Urothelium cell line (cell line): ENCODE measurements around the gene KDM6B.
"Not testable (repeated sequence)": the region's sequence is repeated elsewhere in the genome, so short reads cannot be mapped to it uniquely, and the experiment has no call there.

ENCODE experiments used
- DNase-seq: peaks from one replicate; pipeline ENCODE4 v3.0.0; 2011; ENCODE audit warnings: low spot score, mixed read lengths
- FAIRE-seq: peaks from 2 replicates; lab custom pipeline; 2011; peaks lifted over from hg19 to GRCh38; lab: Jason Lieb, UNC

Gene KDM6B, protein sequence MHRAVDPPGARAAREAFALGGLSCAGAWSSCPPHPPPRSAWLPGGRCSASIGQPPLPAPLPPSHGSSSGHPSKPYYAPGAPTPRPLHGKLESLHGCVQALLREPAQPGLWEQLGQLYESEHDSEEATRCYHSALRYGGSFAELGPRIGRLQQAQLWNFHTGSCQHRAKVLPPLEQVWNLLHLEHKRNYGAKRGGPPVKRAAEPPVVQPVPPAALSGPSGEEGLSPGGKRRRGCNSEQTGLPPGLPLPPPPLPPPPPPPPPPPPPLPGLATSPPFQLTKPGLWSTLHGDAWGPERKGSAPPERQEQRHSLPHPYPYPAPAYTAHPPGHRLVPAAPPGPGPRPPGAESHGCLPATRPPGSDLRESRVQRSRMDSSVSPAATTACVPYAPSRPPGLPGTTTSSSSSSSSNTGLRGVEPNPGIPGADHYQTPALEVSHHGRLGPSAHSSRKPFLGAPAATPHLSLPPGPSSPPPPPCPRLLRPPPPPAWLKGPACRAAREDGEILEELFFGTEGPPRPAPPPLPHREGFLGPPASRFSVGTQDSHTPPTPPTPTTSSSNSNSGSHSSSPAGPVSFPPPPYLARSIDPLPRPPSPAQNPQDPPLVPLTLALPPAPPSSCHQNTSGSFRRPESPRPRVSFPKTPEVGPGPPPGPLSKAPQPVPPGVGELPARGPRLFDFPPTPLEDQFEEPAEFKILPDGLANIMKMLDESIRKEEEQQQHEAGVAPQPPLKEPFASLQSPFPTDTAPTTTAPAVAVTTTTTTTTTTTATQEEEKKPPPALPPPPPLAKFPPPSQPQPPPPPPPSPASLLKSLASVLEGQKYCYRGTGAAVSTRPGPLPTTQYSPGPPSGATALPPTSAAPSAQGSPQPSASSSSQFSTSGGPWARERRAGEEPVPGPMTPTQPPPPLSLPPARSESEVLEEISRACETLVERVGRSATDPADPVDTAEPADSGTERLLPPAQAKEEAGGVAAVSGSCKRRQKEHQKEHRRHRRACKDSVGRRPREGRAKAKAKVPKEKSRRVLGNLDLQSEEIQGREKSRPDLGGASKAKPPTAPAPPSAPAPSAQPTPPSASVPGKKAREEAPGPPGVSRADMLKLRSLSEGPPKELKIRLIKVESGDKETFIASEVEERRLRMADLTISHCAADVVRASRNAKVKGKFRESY (N-terminal part only)

DNA sequence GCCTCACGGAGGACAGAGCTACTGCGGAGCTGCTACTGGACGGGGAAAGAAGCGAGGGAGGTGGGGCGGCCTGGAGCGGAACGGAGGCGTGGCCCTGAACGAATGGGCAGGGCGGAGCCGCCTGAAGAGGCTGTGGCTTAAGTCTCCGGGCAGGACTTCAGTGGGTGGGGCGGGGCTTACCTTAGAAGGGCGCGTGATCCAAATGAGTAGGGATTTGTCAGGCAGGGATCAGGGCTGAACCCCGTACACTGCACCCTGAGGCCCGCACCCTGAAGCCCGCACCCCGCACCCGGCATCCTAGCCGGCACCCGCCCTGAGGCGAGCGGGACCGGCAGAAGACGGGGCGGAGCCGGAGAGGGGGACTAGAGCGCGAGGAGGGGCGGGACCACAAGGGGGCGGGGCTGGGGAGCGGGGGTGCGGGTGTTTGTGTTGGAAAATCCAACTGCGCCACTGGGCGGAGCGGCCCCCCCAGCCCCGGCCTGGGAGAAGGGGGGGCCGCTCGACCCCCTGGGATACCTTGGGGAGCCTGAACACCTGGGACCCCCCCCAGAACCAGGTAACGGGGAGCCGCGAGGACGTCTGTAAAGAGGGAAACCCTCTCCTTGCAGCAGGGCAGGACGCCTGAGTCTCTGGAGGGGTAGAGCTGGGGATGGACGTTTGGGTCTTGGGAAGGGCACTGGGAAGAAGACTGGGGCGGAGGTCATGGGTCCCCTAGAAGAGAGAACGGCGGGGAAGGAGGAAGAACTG is at the start of gene KDM6B:
TSS of gene KDM6B (plus strand) at position 423 of the 747 bp plus-strand sequence. CDS start 11,338 bp downstream, outside the sequence.
- FAIRE-seq, result no peak
- peak; percentile 86 for DNase-seq

DNA sequence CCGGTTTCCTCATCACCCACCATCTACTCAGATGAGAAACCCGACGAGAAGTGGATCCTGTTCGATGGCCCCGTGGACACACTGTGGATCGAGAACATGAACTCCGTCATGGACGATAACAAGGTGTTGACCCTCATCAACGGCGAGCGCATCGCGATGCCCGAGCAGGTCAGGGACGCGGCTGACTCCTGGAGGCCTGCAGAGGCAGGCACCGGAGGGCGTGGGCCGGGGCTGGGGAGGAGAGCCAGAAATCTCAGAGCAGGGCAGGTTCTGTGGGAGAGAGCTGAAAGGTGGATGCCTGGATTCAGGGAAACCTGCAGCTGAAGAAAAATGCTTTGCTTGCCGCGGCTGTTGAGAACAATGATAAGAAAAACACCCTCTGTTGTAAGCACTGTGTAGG is 47.2 kb upstream of the KDM6B start:
- no peak for DNase-seq
- no peak for FAIRE-seq

DNA sequence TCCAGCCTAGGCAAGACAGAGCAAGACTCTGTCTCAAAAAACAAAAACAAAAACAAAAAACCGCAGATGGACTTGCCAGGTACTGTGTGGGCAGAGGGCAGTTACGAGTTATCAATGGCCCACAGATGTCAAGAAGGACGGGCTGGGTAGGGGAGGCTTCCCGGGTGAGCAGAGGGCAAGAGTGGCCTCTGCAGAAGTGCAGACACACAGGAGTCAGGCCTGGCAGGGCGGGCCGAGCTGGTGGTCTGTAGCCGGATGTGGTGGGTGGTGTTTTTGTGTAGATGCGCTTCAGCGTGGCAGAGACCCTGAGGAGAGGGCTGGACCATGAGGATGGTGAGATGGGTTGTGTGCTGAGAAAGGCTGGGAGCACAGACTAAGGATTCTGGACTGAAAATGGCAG is 44.9 kb upstream of the KDM6B start:
- FAIRE-seq, result no peak
- DNase-seq, result no peak

DNA sequence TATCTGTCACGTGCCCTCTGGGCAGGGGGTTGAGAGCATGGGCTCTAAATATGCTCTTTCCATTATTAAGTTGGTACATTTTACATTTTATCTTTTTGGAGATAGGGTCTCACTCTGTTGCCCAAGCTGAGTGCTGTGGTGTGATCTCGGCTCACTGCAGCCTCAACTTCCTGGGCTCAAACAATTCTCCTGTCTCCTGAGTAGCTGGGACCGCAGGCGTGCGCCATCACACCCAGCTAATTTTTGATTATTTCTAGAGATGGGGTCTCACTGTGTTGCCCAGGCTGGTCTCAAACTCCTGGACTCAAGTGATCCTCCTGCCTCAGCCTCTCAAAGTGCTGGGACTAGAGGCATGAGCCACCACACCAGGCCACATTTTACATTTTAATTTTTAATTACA is 43.9 kb upstream of the KDM6B start:
- DNase-seq (no peak), FAIRE-seq (no peak)

DNA sequence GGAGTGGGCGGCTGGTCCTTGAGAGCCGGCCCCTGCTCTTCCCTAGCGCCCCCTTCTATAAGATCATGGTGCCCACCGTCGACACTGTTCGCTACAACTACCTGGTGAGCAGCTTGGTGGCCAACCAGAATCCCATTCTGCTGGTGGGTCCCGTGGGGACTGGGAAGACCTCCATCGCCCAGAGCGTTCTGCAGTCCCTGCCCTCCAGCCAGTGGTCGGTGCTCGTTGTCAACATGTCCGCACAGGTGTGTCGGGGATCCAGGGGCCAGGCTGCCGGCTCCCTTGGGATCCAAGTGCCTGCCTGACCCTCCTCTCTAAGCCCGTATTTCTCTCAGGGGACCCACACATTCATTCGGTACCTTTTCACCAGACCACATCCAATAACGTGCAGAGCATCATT is 41.4 kb upstream of the KDM6B start:
- no peak for FAIRE-seq
- no peak for DNase-seq

DNA sequence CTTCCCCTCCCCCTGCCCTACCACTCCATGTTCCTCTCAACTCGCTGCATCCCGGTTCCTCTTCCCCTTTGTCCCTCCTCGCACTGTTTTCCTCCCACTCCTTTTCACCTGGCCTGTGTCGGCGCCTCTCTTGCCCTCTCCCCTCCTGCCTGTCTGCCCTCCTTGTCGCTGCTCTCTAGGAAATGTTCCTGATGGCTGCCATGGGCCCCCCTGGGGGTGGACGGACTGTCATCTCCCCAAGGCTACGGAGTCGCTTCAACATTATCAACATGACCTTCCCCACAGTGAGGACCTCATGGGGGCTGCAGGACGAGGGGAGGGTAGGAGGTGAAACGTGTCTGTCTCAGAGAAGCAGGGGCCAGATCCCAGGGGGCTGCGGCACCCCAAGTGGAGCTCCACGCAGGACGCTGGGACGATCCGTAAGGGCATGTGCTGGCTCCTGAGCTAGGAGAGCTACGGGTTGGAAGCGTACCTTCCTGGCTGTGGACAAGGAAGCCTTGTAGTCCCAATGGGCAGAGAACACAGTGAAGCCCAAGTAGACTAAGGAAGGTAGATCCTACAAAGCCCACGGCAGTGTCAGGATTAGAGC is 39.8 kb upstream of the KDM6B start:
- DNase-seq (no peak), FAIRE-seq (no peak)

DNA sequence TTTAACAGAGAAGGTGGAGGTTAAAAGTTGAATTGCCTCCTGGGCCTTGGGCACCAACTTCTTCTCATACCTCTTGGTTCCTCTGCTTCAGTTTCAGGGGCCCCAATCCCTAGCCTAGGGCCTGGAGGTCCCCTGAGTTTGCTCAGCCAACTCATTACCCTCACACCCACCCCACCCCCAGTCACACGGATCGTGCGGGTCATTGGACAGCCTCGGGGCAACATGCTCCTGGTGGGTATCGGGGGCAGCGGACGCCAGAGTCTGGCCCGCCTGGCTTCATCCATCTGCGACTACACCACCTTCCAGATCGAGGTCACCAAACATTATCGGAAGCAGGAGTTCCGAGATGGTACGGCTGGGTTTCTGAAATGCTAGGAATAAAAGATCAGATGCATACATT is 36.0 kb upstream of the KDM6B start:
- FAIRE-seq (no peak), DNase-seq (no peak)

DNA sequence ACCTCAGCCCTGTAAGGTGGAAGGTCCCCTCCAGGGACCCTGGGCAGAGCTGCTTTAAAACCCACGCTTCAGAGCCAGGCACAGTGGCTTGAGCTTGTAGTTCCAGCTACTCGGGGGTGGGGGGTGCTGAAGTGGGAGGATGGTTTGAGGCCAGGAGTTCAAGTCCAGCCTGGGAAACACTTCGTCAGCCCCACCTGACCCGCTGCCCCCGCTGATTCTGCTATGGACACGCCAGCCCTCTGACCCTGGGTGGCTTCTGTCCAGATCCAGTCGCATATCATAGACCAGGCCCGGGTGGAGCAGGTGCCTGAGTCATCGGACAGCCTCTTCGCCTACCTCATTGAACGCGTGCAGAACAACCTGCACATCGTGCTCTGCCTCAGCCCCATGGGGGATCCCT is 35.2 kb upstream of the KDM6B start:
- FAIRE-seq, result no peak

DNA sequence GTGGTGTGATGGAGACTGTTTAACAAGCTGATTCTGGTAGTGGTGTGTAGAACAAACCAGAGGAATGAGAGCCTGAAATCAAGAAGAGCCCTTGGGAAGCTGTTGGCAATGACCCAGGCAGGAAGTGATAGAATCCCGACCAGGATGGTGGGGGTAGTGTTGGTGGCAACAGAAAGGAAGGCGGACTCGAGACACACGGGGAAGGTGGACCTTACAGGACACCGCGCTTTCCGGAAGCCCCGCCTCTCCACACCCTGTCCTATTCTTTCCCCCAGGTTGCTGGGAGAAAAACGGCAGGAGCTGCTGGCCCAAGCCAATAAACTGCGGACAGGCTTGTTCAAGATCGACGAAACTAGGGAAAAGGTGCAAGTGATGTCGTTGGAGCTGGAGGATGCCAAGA is 30.0 kb upstream of the KDM6B start:
- no peak for FAIRE-seq
- peak; percentile 31 for DNase-seq

More for the DNA sequence above, 35.2 kb upstream of the KDM6B start:
- DNase-seq, result no peak

DNA sequence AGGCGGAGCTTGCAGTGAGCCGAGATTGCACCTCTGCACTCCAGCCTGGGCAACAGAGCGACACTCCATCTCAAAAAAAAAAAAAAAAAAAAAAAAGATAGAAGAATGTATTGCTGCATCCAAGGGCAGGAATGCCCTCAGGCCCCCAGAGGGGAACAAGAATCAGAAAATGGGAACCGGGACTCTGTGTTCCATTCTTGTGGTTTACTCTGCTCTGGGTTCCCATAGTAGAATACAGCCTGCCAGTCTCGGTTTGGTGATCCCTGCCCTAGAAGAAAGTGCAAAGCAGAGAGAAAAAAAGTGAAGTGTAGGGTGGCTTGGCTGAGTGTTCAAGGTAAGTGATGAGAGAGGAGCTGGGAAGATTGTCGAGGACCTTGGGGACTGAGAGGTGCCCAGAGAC is 27.4 kb upstream of the KDM6B start:
- no peak for FAIRE-seq

DNA sequence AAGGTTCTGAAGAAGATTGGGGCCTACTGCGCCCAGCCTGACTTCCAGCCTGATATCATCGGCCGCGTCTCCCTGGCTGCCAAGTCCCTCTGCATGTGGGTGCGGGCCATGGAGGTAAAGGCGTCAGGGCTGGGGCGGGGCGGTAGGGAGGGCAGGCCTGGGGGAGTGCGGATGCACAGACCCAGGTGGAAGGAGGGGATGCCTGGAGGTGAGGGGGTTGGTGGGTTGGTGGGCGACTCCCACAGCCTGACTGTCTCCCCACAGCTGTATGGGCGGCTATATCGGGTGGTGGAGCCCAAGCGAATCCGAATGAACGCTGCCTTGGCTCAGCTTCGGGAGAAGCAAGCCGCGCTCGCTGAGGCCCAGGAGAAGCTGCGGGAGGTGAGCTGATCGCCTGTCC is 26.8 kb upstream of the KDM6B start:
- FAIRE-seq (no peak), DNase-seq (no peak)

More for the DNA sequence above, 27.4 kb upstream of the KDM6B start:
- no peak for DNase-seq

DNA sequence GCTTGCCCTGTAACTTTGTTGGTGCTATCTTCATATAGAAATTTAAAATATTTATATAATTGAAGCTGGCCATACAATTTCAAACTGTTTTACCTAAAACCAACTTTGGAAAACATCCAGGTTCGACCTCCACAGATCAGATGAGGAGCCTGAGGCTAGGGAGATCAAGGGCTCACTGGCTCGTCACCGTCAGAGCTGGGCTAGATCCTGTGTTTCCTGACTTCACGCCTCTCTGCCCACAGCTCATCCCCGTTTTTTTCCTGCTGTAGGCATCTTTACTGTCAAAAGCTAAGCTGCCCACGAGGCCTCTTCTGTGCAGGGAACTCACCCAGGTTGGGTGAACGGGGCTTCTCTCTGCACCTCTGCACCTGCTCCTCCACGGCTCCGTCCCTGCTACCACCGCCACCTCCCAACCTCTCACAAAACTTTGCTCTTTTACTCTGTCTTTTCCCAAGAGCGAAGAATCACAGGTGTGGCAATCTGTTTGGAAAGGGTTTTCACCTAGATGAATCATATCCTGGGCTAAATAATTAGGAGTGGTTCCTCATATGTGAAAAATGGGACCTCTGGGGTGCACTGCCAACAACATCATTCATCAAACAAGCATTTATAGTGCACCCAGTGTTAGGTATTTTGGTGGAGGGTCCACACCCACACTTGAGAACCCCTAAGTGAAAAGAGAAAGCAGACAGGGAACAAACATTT is 24.8 kb upstream of the KDM6B start:
- FAIRE-seq, result no peak
- no peak for DNase-seq

DNA sequence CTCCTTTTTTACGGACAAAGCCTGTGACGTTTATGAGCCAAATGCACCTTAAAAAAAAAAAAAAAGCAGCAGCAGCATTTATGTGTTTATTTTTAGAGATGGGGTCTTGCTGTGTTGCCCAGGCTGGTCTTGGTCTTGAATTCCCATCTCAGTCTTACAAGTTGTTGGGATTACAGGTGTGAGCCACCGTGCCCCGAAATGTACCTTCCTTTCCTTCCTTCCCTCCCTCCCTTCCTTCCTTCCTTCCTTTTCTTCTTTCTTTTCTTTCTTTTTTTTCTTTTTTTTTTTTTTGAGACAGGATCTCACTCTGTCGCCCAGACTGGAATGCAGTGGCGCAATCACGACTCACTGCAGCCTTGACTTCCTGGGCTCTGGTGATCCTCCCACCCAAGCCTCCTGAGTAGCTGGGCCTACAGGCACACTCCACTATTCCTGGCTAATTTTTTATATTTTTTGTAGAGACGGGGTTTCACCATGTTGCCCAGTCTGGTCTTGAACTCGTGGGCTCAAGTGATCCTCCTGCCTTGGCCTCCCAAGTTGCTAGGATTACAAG is 24.1 kb upstream of the KDM6B start:
- FAIRE-seq, DNase-seq: not testable (repeated sequence)

DNA sequence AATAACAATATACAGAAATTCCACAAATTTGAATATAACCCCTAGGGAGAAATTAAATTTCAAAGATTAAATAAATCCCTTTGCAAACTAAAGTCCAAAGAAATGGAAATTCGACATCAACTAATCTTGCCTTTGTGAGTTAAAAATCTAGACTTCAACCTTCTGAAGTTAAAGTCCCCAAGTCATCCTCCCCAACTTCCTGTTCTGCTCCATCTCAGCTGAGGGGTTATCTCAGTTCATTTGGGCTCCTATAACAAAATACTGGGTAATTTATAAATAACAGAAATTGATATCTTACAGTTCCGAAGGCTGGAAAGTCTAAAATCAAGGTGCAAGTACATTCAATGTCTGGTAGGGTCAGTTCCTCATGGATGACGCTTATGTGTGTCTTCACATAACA is 22.8 kb upstream of the KDM6B start:
- DNase-seq, result no peak

DNA sequence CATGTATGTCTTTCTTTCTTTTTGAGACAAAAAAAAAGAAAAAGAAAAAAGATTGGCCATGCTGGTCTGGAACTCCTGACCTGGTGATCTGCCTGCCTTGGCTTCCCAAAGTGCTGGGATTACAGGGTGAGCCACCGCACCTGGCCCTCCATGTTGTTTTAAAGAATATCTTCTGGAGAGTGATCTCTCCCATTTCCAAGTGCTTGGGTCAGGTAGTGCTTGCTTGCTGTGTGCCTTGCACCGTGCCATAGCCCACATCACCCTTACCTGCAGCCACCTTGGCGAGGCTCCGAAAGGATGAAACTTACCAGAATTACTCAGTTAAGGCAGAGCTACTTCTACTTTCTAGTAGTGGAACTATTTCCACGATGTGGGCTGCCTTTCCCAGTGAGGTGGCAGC is 19.0 kb upstream of the KDM6B start:
- FAIRE-seq (no peak), DNase-seq (no peak)

More for the DNA sequence above, 22.8 kb upstream of the KDM6B start:
- no peak for FAIRE-seq

DNA sequence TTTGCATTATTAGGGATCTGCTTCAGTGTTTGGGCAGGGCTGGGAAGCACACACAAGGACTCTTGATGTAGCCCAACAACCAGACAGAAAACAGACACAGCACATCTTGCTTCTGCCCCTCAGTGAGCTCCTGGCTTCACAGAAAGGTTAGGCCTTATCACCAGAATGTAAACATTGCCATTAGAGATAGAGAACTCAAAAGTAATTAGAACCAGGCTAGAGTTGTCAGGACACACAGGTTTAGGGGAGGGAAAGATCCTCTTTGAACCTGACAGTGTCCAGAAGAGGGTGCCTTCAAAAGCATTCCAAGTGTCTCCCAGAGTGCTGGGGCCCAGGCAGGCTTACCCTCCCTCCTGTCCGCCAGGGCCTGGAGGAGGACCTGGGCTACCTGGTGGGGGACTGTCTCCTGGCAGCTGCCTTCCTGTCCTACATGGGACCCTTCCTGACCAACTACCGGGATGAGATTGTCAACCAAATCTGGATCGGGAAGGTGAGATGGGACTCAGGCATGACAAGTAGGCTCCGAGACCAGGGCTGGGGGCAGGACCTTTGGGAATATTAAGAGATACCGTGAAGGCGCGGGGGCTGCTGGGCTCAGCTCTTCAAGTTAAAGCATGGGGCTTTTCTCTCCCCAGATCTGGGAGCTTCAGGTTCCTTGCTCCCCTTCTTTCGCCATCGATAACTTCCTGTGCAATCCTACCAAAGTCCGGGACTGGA is 16.9 kb upstream of the KDM6B start:
- no peak for FAIRE-seq

DNA sequence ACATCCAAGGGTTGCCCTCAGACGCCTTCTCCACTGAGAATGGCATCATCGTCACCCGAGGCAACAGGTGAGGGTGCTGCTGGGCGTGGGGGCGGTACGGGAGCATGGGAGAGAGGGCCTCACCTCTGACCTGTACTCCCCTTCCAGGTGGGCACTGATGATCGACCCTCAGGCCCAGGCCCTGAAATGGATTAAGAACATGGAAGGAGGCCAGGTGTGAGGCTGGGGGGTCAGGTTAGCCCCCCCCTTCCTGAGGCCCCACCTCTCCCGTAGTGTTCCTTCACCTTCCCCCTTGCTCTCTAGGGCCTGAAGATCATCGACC is 16.4 kb upstream of the KDM6B start:
- FAIRE-seq (no peak), DNase-seq (no peak)

More for the DNA sequence above, 16.9 kb upstream of the KDM6B start:
- DNase-seq, result no peak

DNA sequence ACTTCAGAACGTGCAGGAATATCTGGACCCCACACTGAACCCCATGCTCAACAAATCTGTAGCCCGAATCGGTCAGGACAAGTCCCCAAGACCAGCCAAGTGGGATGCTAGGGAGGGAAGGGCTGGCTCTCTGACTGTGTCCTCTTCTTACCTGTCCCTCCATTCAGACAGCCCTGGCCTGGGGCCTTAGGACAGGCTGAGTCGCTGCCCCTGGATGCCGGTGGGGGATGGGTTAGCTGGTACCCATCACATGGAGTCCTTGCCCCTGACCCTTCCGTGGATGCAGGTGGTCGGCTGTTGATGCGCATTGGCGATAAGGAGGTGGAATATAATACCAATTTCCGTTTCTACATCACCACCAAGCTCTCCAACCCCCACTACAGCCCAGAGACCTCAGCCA is 16.0 kb upstream of the KDM6B start:
- FAIRE-seq (no peak), DNase-seq (no peak)
